HK-2 (cell line): ENCODE measurements around the gene GPR139.

Experiments
- DNase-seq: peaks from one replicate; pipeline ENCODE4 v3.0.0-alpha.2; 2018; ENCODE audit not compliant: unreplicated experiment

Gene GPR139

DNA sequence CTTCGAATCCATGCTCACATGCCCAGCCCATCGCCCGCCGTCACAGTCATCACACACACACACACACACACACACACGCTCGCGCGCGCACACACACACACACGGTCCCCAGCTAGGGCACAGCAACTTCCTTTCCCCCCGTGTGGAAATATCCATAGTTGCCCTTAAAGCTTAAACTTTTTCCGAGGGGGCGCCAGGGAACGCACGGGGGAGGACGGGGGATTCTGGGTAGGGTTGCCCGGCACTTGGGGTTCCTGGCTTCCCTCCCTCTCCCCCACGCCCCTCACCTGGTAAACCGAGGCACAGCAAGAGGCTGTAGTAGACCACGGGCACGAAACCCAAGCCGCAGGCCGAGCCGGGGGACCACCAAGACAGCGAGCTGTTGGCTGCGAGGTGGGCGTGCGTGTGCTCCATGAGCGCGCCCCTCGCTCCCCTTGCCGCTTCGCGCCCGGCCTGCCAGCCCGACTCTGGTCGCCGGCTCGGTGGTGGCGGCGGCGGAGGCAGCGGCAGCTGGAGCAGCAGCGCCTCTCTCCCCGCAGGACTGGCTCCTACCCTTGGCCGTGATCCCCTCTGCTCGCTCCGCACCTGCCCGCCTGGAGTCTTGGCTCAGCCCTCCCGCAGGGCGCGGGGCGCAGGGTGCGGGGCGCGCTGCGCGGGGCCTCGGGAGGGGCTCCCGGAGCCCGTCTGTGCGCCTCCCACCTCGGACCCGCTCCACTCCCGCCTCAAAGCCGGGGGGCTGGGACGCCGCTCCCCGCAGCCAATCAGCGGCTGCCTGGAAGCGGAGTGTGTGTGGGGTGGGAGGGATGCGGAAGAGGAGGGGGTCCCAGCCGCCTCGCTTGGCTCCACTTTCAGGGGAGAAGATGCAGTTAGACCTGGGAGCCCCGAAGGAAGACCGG is at the start of gene GPR139:
GPR139 (minus strand) TSS at position 688 of the 896 bp plus-strand sequence; CDS start at position 414, 274 bp downstream.
- no peak for DNase-seq

DNA sequence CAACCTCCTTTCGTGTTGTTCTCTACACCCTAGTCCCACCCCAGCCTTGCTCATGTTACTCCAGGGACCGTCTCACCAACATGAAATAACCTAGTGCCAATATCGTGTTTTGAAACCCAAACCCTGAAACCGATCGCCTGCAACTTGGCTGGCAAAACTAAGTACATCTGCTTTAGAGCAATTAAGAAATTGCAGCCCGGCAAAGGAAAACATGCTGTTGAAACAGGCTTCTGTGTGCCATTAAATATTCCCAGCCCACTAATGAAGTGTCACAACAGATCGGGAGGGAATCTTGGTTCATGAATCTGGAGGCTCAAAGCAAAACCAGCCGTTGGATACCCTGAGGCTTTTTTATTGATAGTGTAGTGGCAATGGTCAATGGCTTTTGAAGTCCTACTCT is 48.3 kb upstream of the GPR139 start:
- no peak for DNase-seq

DNA sequence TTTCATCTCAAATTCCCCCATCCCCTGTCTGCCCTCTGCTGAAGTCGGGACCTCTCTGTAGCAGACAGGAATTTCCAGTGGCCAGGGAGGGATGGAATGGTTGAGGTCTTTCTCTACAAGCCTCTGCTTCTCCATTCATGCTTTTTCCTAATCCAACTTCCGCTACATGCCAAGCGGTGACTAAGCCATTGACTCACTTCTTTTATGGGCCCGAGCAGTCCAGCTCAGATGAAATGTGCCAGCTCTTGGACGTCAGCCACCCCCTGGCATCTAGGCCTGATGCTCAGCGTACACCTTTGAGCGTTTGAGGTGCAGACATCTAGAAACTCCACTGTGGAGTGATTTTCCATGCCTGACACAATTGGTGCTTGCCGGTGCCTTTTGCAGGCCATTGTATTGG is 40.7 kb upstream of the GPR139 start:
- peak; percentile 1 for DNase-seq

DNA sequence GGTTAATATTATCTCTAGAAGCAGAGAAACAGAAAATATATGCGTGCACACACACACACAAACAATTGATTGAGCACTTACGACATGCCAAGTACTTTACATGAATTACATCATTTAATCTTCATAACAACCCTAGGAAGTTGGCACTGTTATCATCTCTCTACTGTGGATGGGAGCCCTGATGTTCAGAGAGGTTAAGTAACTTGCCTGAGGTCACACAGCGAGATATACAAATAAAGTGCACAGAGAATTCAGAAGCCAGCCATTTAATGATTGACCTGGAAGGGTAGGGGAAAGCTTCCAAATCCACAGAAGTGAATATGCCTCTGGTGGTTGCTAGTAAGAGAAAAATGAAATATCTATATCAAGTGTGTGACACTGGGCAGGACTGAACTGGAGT is 37.5 kb upstream of the GPR139 start:
- no peak for DNase-seq

DNA sequence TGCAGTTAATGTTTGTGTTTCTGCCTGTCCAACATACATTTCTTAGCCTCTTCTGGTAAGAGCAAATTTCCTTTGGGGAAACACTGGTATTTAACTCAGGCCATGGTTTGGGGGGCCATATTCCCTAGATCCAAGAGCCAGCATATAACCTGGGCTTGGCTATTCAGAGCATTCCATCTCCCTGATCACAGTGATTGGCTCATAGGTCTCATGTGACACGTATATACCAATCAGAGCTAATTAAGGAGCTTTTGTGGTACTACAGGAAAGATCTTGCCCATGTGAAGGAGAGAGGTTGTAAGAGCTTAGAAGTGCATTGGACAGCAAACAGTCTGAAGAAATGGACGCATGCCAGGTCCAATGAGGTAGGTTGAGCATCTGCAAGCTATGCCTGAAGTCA is 33.4 kb upstream of the GPR139 start:
- DNase-seq = no peak

DNA sequence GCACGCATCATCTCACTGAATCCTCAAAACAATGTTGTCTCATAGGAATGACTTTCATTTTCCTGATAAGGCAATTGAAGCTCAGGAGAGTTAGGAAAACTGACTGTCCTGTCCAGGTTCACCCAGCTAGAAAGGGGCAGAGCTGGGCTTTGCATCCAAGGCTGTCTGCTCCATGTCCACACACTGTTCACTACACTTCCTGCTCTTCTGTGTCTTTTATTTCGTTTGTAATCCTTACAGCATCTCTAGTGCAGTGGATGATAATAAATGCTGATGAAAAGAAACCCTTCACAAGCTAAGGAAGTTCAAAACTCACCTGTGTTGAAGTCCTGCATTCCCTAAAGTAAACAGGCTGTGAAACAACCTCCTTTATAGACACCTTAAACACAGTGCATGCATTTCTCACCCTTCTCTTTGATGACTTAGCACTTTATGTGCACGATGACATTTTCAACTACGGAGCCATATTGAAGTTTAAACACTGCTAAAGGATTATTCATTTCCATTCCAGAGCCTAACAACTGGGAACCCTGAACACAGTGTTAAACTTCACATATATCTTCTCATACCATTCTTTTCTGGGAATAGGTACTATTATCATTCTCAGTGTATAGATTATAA is 31.0 kb upstream of the GPR139 start:
- no peak for DNase-seq

DNA sequence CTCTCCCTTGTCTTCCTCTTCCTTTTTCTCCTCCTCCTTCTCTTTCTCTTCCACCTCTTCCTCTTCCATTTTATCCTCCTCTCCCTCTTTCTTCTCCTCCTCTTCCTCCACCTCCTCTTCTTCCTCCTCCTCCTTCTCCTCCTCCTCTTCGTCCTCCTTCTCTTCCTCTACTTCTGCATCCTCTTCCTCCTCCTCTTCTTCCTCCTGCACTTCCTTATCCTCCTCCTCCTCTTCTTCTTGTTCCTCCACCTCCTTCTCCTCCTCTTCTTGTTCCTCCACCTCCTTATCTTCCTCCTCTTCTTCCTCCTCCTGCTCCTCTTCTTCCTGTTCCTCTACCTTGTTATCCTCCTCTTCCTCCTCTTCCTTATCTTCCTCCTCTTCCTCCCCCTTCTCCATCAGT is 28.8 kb upstream of the GPR139 start:
- DNase-seq = no peak

DNA sequence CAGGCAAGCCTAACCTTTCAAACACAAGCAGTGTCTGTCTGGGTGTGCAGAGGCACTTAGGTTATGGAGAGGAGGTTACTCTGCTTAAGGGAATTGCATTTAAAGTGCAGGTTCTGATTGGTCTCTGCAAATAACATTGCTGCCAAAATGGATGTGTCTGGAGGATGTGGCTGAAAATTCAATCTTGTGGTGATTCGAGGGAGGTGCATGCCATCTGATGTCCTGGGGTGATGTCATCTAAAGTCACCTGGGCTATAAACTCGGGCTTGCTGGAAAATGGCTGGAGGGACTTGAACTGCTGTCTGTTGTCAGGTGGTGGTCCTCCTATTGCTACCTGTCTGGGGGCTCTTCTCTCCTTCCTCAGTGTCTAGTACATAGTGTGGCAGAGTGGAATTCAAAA is 28.3 kb upstream of the GPR139 start:
- DNase-seq = no peak

DNA sequence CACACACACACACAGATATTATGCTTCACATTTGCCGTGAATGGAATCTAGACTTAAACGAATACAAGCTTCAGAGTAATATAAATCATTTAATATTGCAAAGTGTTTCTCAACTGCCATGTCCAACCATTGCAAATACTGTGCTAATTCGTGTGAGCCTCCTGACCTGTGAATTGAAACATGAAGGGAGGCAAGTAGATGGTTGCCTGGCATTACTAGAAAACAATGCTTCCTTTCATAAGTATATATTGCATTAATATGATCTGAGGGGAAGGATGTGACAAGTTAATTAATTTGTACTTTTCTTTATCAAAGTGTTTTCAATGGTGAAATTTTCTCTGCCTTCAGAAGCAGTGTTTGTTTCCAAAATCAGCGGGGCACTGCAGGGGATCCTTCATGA is 25.7 kb upstream of the GPR139 start:
- DNase-seq = no peak

DNA sequence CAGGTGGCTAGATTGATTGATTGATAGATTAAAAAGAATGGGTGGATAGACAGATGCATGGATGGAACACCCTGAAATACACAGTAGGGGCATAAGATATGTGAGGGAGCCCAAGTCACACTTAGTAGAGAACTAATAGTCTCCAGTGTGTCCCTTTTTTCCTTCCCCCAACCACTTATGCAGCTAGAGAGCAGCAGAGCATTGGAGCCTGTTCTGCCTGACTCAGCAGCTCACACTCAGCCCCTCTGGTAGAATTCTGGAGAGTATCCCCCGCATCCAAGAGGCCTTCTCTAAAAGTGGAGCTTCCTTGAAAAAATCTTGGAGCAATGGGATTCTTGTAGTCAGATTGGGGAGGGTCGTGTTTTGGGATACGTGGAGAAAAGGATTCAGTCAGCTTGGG is 20.5 kb upstream of the GPR139 start:
- DNase-seq = no peak

DNA sequence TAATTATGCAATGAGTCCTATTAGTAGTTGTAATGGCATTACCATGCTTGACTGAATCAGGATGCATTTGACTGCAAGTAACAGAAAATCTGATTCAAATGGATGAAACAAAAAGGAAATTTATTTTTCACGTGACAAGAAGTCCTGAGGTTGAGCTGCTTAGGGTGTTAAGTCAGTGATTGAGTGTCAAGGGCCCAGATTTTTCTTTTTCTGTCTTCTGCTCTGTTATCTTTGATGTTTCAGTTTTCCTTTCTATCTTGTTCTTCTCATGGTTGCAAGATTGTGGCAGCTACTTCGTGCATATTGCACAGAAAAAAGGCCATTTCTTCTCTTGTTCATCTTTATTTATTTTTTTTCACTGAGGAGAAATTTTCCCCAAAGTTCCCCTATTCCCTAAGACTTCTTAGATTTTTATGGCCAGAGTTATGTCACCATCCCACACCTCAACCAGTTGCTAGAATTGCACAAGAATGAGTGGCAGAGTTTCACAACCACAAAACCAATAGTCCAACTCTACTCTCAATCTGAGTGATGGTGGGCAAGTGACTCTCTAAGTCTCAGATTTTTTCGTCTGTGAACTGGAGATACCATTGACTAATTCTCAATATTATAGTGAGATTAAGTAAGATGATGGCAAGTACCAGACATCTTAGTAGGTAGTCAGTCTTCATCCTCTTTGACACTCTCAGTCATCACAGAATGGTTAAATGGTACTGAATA is 15.7 kb upstream of the GPR139 start:
- DNase-seq = no peak

DNA sequence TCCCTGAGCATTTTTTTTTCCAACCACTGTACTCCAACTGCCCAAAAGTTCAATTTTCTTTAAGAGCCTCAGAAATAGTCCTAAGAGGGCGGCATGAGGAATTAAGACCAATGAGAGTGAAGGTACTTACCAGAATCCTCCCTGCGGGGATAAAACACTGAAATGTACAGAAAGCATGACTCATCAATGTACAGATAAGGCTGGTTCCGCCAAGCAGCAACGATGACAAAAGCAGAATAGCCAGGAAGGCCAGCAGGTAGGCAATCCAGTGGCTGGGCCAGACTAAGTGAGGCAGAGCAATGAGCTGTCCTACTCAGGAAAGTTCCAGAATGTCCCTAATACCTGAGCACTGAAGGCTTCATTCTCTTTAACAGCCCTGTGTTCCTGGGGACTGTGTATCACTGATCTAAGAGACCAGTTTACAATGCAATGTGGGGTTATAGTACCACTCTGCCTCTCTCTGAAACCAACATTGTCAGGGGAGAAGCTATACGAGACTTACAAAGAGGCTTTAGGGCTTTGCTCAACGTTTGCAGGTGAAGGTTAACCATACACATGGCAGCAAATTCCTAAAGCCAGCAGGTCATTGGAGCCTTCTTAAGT is 11.0 kb upstream of the GPR139 start:
- no peak for DNase-seq

DNA sequence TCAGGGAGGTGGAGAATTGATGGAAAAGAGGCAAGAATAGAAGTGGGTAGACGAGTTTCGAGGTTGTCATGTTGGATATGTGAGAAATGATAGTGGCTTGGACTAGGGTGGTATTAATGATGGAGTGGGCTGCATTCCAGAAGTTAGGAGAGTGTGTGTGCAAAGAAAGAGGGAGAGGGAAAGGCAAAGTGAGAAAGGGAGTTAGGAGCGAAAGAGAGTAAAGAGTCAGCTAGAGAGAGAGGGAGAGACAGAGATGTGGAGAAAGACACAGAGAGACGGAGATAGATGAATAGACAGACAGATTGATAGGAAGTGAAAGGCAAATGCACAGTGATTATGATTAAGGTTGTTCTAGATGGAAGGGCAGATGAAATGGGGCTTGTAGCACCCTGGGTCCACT is 5.4 kb upstream of the GPR139 start:
- DNase-seq = no peak

DNA sequence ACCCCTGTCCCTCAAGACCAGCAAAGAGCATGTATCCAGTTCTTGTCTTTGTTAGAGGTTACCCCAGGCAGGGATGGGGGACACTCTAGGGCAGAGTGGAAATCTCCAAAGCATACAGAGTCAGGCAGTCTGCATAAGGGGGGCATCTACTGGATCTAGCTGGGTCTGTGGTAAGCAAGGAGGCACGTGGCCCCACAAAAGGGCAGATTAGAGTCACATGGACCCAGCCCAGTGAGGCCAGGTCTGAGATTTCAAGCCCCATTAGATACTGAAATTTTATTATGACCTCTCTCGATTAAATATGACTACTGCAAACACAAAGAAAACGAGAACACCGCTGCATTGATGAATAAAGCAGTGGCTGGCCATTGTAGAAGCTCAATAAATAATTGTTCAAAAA is 1.6 kb upstream of the GPR139 start:
- DNase-seq = no peak

DNA sequence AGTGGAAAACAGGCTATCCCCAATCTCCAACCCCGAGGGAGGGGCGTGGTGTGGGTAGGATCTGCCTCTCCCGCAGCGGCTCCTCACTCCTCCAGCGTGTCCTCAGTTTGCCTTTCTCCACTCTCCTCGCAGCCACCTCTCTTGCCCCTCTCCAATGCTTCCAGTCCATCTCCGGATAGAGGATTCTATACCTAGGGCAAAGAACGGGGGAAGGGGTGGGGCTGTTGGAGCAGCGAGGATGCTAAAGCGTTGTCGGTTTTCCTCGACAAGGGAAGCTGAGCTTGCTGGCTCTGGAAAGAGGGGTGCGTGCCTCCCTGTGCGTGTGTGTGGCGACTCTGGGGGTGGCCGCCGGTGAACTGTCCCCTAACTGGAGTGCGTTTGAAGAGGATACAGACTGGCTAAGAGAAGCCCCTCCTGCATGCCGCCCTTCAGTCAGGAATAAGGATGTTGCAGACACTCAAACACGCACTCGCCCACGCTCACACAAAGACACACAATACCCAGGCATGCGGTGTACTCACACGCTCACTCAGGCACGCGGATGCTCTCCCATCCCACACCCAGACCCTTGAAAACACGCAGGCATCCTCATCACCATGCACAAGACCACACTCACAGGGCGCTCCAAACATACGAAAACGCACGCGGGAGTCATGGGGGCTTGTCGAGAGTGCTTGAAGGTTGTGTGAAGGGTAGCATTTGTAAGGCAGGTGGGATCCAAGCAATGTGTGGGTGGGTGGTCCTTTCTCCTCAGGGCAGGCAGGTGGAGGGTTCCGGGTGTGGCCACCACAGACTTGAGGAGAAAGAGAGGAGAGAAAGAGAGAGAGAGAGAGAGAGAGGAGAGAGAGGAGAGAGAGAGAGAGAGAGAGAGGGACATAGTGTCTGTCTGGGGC is 655 bp upstream of the GPR139 start:
- no peak for DNase-seq

DNA sequence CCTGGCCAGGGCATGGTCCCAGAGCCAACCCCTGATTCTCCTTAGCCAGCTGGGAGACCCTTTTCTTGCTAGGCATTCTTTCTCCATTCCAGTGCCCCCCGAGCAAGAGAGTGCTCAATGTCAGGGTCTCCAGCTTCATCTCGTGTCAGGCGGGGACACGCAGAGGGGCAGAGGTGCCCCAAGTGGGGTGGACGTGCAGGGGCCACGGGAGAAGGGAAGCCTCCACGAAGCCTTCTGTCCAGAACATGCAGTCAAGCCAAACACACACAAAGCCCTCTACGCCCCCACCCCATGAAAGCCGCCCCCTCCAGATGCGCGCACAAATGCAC is 852 bp downstream of the GPR139 start:
- DNase-seq = no peak

DNA sequence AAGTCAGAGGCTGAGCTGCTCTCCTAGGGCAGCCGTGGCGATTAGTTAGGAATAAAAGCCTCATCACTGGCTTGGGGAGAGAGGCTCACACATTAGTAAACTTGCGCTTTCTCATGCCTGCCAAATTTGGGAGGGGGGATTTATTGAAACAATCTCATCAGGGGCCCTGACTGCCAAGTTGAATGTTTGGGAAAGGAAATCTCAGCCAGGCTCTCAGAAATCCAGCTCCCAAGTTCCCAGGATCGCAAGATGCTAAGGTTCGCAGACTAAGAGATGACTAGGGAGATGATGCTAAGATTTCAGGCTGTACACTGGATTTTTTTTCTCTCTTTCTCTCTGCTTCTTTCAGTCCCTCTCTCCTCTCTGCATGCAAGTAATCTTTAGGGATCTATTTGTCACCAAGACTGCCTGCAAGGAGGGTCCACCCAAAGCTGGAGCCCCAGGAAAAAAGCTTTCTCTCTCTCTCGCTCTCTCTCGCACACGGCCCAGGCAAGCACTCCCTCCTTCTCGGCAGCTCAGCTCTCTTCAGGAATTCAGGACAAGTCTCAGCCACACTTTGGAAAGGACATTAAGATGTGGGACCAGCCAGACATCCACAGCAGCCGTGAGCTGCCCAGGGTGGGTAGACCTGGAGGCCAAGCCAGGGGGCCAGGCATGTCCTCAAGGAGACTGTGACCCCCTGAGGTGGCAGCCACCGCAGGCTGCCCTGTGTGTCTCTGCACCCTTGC is 1.4 kb downstream of the GPR139 start:
- no peak for DNase-seq

DNA sequence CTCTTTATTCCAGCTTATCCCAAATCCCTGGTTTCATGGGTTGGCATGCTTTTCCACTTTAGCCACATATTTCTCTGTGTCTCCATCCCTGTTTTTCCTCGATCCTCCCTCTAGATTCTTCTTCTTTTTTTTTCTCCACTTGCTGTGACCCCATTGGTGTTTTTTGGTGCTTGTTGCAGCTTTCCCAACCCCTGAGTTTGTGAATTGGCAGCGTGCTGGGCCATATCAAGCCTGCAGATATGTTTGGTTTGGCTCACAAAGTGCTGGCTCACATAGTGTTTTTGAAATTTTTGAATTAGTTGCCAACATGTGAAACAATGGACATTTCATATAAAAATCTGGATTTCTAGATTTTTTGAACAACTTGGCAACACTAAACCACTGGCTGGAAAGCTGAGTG is 8.8 kb downstream of the GPR139 start:
- no peak for DNase-seq

DNA sequence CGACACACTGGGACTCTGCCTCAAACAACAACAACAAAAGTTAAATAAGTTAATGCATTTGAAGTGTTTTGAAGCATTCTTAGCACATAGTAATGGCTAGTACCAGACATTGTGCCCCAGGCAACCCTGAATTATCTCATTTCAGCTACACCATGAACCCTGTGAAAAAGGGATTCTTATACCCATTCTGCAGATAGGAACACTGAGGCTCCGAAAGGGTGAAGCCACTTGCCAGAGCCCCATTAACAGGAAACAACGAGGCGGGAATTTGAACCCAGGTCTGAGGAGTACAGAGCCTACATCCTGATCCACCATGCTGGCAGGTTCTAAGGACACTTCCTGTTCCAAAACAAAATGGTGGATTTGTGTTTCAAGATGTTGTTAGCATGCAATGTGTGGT is 9.2 kb downstream of the GPR139 start:
- no peak for DNase-seq

DNA sequence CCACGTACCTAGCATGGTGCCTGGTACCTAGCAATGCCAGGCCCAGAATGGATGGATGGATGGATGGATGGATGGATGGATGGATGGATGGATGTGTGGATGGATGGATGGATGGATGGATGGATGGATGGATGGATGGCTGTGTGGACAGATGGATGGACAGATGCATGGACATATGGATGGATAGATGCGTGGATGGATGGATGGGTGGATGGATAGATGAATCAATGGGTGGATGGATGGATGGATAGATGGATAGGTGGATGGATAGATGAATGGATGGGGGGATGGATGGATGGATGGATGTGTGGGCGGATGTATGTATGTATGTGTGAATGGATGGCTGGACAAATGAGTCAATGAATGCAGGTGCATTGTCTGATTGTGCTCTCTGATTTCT is 12.6 kb downstream of the GPR139 start:
- no peak for DNase-seq

DNA sequence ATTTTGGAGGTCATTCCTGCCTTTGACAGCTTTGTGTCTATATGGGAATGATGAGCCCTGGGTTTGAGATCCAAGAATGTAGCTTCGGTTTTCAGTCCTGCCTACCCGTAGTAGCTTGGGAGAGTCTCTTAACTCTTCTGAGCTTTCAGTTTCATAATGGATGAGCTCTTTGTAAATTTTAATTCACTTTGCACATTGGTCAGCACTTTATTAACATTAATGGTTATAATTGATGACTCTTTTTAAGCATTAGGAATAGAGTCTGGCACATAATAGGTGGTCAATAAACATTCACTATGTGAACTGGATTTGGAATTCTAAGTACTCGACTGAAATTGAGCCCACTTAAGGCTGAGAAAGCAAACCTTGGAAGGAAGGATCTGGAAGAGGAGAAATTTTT is 17.3 kb downstream of the GPR139 start:
- no peak for DNase-seq
